Activated CD8-positive, alpha-beta T cell treated with anti-CD3 and anti-CD28 coated beads for 36 hours (primary cell): ENCODE data around the gene ARHGAP1. TPM values are rescaled to one million over a fixed set of nuclear protein-coding genes. Genes with fewer than 3 reads are reported as not detected.

ENCODE experiments used
- ATAC-seq: fragments of 200-7000 bp; cut with Tn5 transposase; one replicate; pipeline ENCODE4 v1.10.0; 2021; ENCODE audit warnings: mild to moderate bottlenecking, moderate library complexity
- CTCF ChIA-PET: fragments of 350-600 bp; sonication (Branson Sonifier 250); formaldehyde crosslinking; loops from one replicate; lab custom pipeline; 2021; ENCODE audit warnings: antibody characterized with exemption; lab: Charles Lee
- POLR2A ChIA-PET: fragments of 350-600 bp; sonication (Branson Sonifier 250); formaldehyde crosslinking; loops from one replicate; lab custom pipeline; 2021; ENCODE audit warnings: antibody characterized with exemption; lab: Charles Lee
- DNase-seq: peaks from one replicate; pipeline ENCODE4 v3.0.0-alpha.2; 2020
- H3K27ac Mint-ChIP-seq: one replicate; pipeline ENCODE4 v1.8.0; 2021; ENCODE audit warnings: mild to moderate bottlenecking, mixed read lengths
- H3K27me3 Mint-ChIP-seq: one replicate; pipeline ENCODE4 v1.8.0; 2021; ENCODE audit warnings: mixed read lengths
- H3K36me3 Mint-ChIP-seq: one replicate; pipeline ENCODE4 v1.8.0; 2021; ENCODE audit warnings: low read depth, mixed read lengths
- H3K4me1 Mint-ChIP-seq: one replicate; pipeline ENCODE4 v1.8.0; 2021; ENCODE audit warnings: low read depth, mixed read lengths
- H3K4me3 Mint-ChIP-seq: one replicate; pipeline ENCODE4 v1.8.0; 2021; ENCODE audit warnings: mild to moderate bottlenecking, moderate library complexity, mixed read lengths
- H3K9me3 Mint-ChIP-seq: one replicate; pipeline ENCODE4 v1.8.0; 2021; ENCODE audit warnings: mixed read lengths
- CTCF ChIP-seq: fragments of 200-600 bp; IDR thresholded peaks from one replicate; pipeline ENCODE4 v1.8.0; 2022; ENCODE audit warnings: antibody characterized with exemption, mild to moderate bottlenecking
- intact Hi-C: fragments of 100-400 bp; cut with micrococcal nuclease; formaldehyde crosslinking; loops from one replicate; pipeline ENCODE4 v1.10.0; 2022
- total RNA-seq, 2 experiments: library from RNA; stranded (reverse); gene quantifications; one replicate each; pipeline ENCODE4 v1.2.3, GENCODE V29; 2021

The ARHGAP1 gene
- total RNA-seq, 2 experiments from 2014 or later: 32.7 to 34.5 TPM

GRCh38 chr11:46743693-46744339 lies 43.4 kb upstream of the ARHGAP1 start:
- Mint-ChIP-seq H3K36me3 (peaks cover 57% of the 10 kb centered on the region), H3K27ac (no peak overlapping the region)

GRCh38 chr11:46743043-46743442 lies 42.6 kb upstream of the ARHGAP1 start:
- TF ChIP-seq CTCF: no peak
- ChIA-PET POLR2A (no interaction called here), CTCF (interaction anchor here (1.1 kb wide), 1 partner anchor 90 kb away, joined by 3 read pairs; no protein-coding TSS in a partner anchor)
- ATAC-seq (no peak), DNase-seq (no peak)
- Mint-ChIP-seq H3K9me3 (no peaks in the 10 kb centered on the region), H3K36me3 (peaks cover 54% of the 10 kb centered on the region), H3K4me1 (no peaks in the 10 kb centered on the region), H3K27ac (no peak overlapping the region), H3K27me3 (no peaks in the 10 kb centered on the region), H3K4me3 (no peak overlapping the region)
- intact Hi-C loops: no loop called here

More at GRCh38 chr11:46743693-46744339, 43.4 kb upstream of the ARHGAP1 start:
- no peak for TF ChIP-seq CTCF
- ChIA-PET POLR2A (no interaction called here), CTCF (interaction anchor here (1.1 kb wide), 1 partner anchor 90 kb away, joined by 3 read pairs; no protein-coding TSS in a partner anchor)
- no peak for DNase-seq
- no peak for ATAC-seq
- H3K9me3 Mint-ChIP-seq: no peaks in the 10 kb centered on the region
- intact Hi-C loops: no loop called here
- no peak overlapping the region for H3K4me3 Mint-ChIP-seq
- no peaks in the 10 kb centered on the region for H3K4me1 Mint-ChIP-seq
- H3K27me3 Mint-ChIP-seq: no peaks in the 10 kb centered on the region

- TF ChIP-seq CTCF: no peak
- peaks cover 47% of the 10 kb centered on the region for H3K36me3 Mint-ChIP-seq
- no peaks in the 10 kb centered on the region for H3K9me3 Mint-ChIP-seq
- no peak overlapping the region for H3K4me3 Mint-ChIP-seq
- H3K4me1 Mint-ChIP-seq: no peaks in the 10 kb centered on the region
- DNase-seq: no peak
- H3K27ac Mint-ChIP-seq: no peak overlapping the region
- CTCF ChIA-PET: no interaction called here
- POLR2A ChIA-PET: interaction anchor here (1.5 kb wide), 1 partner anchor 11 kb away, joined by 5 read pairs; no protein-coding TSS in a partner anchor
- H3K27me3 Mint-ChIP-seq: no peaks in the 10 kb centered on the region
- no peak for ATAC-seq
- intact Hi-C loops: no loop called here
Observed at GRCh38 chr11:46741600-46742484, 41.4 kb upstream of the ARHGAP1 start.

- POLR2A ChIA-PET: interaction anchor here (0.6 kb wide), 1 partner anchor 11 kb away, joined by 3 read pairs; no protein-coding TSS in a partner anchor
- no peaks in the 10 kb centered on the region for H3K27me3 Mint-ChIP-seq
- ATAC-seq: no peak
- CTCF ChIA-PET: interaction anchor here (0.6 kb wide), 1 partner anchor 68 kb away, joined by 3 read pairs; no protein-coding TSS in a partner anchor
- DNase-seq: no peak
- H3K4me3 Mint-ChIP-seq: no peak overlapping the region
- H3K4me1 Mint-ChIP-seq: no peaks in the 10 kb centered on the region
- intact Hi-C loops: no loop called here
- no peak overlapping the region for H3K27ac Mint-ChIP-seq
- H3K9me3 Mint-ChIP-seq: no peaks in the 10 kb centered on the region
- no peak for TF ChIP-seq CTCF
- H3K36me3 Mint-ChIP-seq: peaks cover 29% of the 10 kb centered on the region
Observed at GRCh38 chr11:46738887-46739286, 38.5 kb upstream of the ARHGAP1 start.
